ENCODE results near the gene BCAS1. TPM values are rescaled to one million over a fixed set of nuclear protein-coding genes. Genes with fewer than 3 reads are reported as not detected.

BCAS1 gene
- total RNA-seq, 2 donors from 2014 or later, result not detected

GRCh38 chr20:54037525-54037924, 32.9 kb downstream of the BCAS1 start:
- H3K4me1 ChIP-seq (ENCODE audit: control insufficient read depth, insufficient read depth, low read length), result no peaks in the 10 kb centered on the region
- Mint-ChIP-seq H3K4me3 (no peak overlapping the region), H3K9me3 (no peaks in the 10 kb centered on the region), H3K27ac (no peak overlapping the region), H3K27me3 (ENCODE audit: insufficient read depth) (no peaks in the 10 kb centered on the region), H3K4me1 (no peaks in the 10 kb centered on the region), H3K36me3 (ENCODE audit: low read depth) (no peaks in the 10 kb centered on the region)
- no peak for DNase-seq
- H3K9ac ChIP-seq (ENCODE audit: extremely low read depth, low read length, poor library complexity, severe bottlenecking), result no peak overlapping the region
- no peak overlapping the region for H3K4me3 ChIP-seq (ENCODE audit: low read length)
- H3K27ac ChIP-seq (ENCODE audit: low read depth, low read length), result no peak overlapping the region
- 86% methylated on average over 1 of the region's 1 CpG; no CpG with 5 or more reads in 1 of the 2 experiments for WGBS, 2 experiments (ENCODE audit: insufficient coverage in 1 of 2, insufficient read length in 1 of 2)
- H3K9me3 ChIP-seq (ENCODE audit: control insufficient read depth, low read length), result no peaks in the 10 kb centered on the region
- H3K36me3 ChIP-seq (ENCODE audit: control insufficient read depth, insufficient read depth, low read length), result no peaks in the 10 kb centered on the region
- TF ChIP-seq CTCF (conservative IDR thresholded peaks at IDR 0.05), result no peak
- H3K27me3 ChIP-seq (ENCODE audit: control insufficient read depth, insufficient read depth, low read length, poor library complexity, severe bottlenecking), result no peaks in the 10 kb centered on the region

DNA sequence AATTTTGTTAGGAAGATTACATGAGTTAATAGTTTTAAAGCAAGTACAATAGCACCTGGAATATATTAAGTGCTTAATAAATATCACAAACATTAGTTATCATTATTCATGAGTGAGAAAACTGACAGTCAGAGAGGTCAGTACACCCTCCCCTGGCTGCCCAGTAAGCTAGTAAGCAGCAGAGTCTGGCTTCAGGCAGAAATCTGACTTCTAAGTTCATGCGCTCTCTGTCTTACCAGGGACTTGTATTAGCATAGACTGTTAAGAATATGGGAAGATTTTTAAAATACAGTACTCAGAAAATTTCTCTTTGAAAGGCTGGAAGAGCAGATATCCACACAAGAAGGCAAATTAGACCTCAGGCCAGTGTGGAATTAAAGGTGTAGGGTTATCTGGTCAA, 40.8 kb downstream of the BCAS1 start:
- Histone ChIP-seq H3K27ac (ENCODE audit: low read depth, low read length) (no peak overlapping the region), H3K9me3 (ENCODE audit: control insufficient read depth, low read length) (no peaks in the 10 kb centered on the region), H3K27me3 (ENCODE audit: control insufficient read depth, insufficient read depth, low read length, poor library complexity, severe bottlenecking) (no peaks in the 10 kb centered on the region), H3K9ac (ENCODE audit: extremely low read depth, low read length, poor library complexity, severe bottlenecking) (no peak overlapping the region), H3K36me3 (ENCODE audit: control insufficient read depth, insufficient read depth, low read length) (no peaks in the 10 kb centered on the region), H3K4me3 (ENCODE audit: low read length) (no peak overlapping the region), H3K4me1 (ENCODE audit: control insufficient read depth, insufficient read depth, low read length) (no peaks in the 10 kb centered on the region)
- no peak for DNase-seq
- no peak for TF ChIP-seq CTCF (conservative IDR thresholded peaks at IDR 0.05)
- Mint-ChIP-seq H3K27me3 (ENCODE audit: insufficient read depth) (no peaks in the 10 kb centered on the region), H3K36me3 (ENCODE audit: low read depth) (no peaks in the 10 kb centered on the region), H3K4me3 (no peak overlapping the region), H3K4me1 (peaks cover 2% of the 10 kb centered on the region), H3K27ac (no peak overlapping the region), H3K9me3 (no peaks in the 10 kb centered on the region)
- 100% methylated on average over 1 of the region's 1 CpG; no CpG with 5 or more reads in 1 of the 2 experiments for WGBS, 2 experiments (ENCODE audit: insufficient coverage in 1 of 2, insufficient read length in 1 of 2)

DNA sequence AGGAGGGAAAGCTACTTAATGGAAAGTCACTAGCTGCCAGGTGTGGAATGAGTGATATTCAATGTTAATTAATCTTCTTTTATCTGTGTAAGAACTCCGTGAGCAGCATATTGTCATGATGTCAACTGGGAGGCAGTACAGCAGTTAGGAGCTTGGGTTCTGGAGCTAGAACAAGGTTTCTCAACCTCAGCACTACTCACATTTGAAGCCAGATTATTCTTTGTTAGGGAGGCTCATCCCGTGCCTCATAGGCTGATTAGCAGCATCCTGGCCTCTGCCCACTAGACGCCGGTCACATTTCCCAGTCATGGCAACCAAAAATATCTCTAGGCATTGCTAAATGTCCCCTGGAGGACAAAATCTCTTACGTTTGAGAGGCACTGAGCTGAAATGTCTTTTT, 41.2 kb downstream of the BCAS1 start:
- Mint-ChIP-seq H3K27ac (no peak overlapping the region), H3K4me1 (peaks cover 2% of the 10 kb centered on the region), H3K9me3 (no peaks in the 10 kb centered on the region), H3K4me3 (no peak overlapping the region), H3K27me3 (ENCODE audit: insufficient read depth) (no peaks in the 10 kb centered on the region), H3K36me3 (ENCODE audit: low read depth) (no peaks in the 10 kb centered on the region)
- H3K27ac ChIP-seq (ENCODE audit: low read depth, low read length), result no peak overlapping the region
- TF ChIP-seq CTCF (conservative IDR thresholded peaks at IDR 0.05), result no peak
- WGBS, 2 experiments (ENCODE audit: insufficient coverage in 1 of 2, insufficient read length in 1 of 2), result 87 to 89% methylated on average over 4 to 5 of the region's 5 CpGs
- no peaks in the 10 kb centered on the region for H3K9me3 ChIP-seq (ENCODE audit: control insufficient read depth, low read length)
- no peaks in the 10 kb centered on the region for H3K27me3 ChIP-seq (ENCODE audit: control insufficient read depth, insufficient read depth, low read length, poor library complexity, severe bottlenecking)
- H3K4me1 ChIP-seq (ENCODE audit: control insufficient read depth, insufficient read depth, low read length), result no peaks in the 10 kb centered on the region
- no peaks in the 10 kb centered on the region for H3K36me3 ChIP-seq (ENCODE audit: control insufficient read depth, insufficient read depth, low read length)
- no peak overlapping the region for H3K4me3 ChIP-seq (ENCODE audit: low read length)
- no peak overlapping the region for H3K9ac ChIP-seq (ENCODE audit: extremely low read depth, low read length, poor library complexity, severe bottlenecking)
- DNase-seq, result no peak
